ENCODE data around the gene ADAMTSL3. TPM values are rescaled to one million over a fixed set of nuclear protein-coding genes. Genes with fewer than 3 reads are reported as not detected.

ADAMTSL3 gene
- total and polyA plus RNA-seq, 7 experiments from 2014 or later = not detected

GRCh38 chr15:83912343-83912742, 258.4 kb downstream of the ADAMTSL3 start:
- Mint-ChIP-seq H3K27ac (no peak overlapping the region), H3K4me3 (no peak overlapping the region), H3K4me1 (no peaks in the 10 kb centered on the region), H3K9me3 (peaks cover 0 to 9% (median 4%) of the 10 kb centered on the region in 11 donors), H3K27me3 (peaks cover 0 to 25% (median 12%) of the 10 kb centered on the region in 5 donors), H3K36me3 (peaks cover 0 to 5% (median 0%) of the 10 kb centered on the region in 5 donors)
- H3K4me1 ChIP-seq (ENCODE audit: control insufficient read depth in 2 of 2, insufficient read depth in 2 of 2, low read length in 2 of 2) = no peaks in the 10 kb centered on the region
- ATAC-seq (no peak), DNase-seq (no peak)
- intact Hi-C loops (cut with micrococcal nuclease) = no loop called here
- no peaks in the 10 kb centered on the region for H3K36me3 ChIP-seq (ENCODE audit: control insufficient read depth in 2 of 3, insufficient read depth in 3 of 3, low read length in 3 of 3)
- H3K4me3 ChIP-seq (ENCODE audit: low read length) = no peak overlapping the region
- ChIA-PET POLR2A (no interaction called here), CTCF (no interaction called here)
- H3K27ac ChIP-seq (ENCODE audit: low read depth, low read length) = no peak overlapping the region
- H3K27me3 ChIP-seq (ENCODE audit: control insufficient read depth in 2 of 2, insufficient read depth in 2 of 2, low read length in 2 of 2) = no peaks in the 10 kb centered on the region
- H3K9me3 ChIP-seq (ENCODE audit: control insufficient read depth in 2 of 3, low read length in 3 of 3) = peaks cover 0 to 4% (median 0%) of the 10 kb centered on the region in 3 experiments

GRCh38 chr15:83913034-83913632, 259.2 kb downstream of the ADAMTSL3 start:
- peaks cover 0 to 3% of the 10 kb centered on the region in 2 donors for H3K27me3 ChIP-seq (ENCODE audit: control insufficient read depth in 2 of 2, insufficient read depth in 2 of 2, low read length in 2 of 2)
- H3K36me3 ChIP-seq (ENCODE audit: control insufficient read depth in 2 of 3, insufficient read depth in 3 of 3, low read length in 3 of 3) = no peaks in the 10 kb centered on the region
- H3K9me3 ChIP-seq (ENCODE audit: control insufficient read depth in 2 of 3, low read length in 3 of 3) = peaks cover 0 to 4% (median 0%) of the 10 kb centered on the region in 3 experiments
- Mint-ChIP-seq H3K36me3 (peaks cover 0 to 5% (median 0%) of the 10 kb centered on the region in 5 donors), H3K27ac (no peak overlapping the region), H3K4me3 (no peak overlapping the region), H3K4me1 (no peaks in the 10 kb centered on the region), H3K27me3 (peaks cover 0 to 27% (median 12%) of the 10 kb centered on the region in 5 donors), H3K9me3 (peaks cover 0 to 9% (median 4%) of the 10 kb centered on the region in 11 donors)
- no peaks in the 10 kb centered on the region for H3K4me1 ChIP-seq (ENCODE audit: control insufficient read depth in 2 of 2, insufficient read depth in 2 of 2, low read length in 2 of 2)
- DNase-seq = no peak
- ATAC-seq = no peak
- ChIA-PET CTCF (no interaction called here), POLR2A (no interaction called here)
- no peak overlapping the region for H3K27ac ChIP-seq (ENCODE audit: low read depth, low read length)
- intact Hi-C loops (cut with micrococcal nuclease) = no loop called here
- H3K4me3 ChIP-seq (ENCODE audit: low read length) = no peak overlapping the region

GRCh38 chr15:83914906-83915305, 261.0 kb downstream of the ADAMTSL3 start:
- POLR2A ChIA-PET = no interaction called here
- intact Hi-C loops (cut with micrococcal nuclease) = no loop called here
- ATAC-seq = no peak
- H3K4me3 ChIP-seq (ENCODE audit: low read length) = no peak overlapping the region
- Mint-ChIP-seq H3K36me3 (peaks cover 0 to 3% (median 0%) of the 10 kb centered on the region in 5 donors), H3K9me3 (peaks cover 0 to 9% (median 2%) of the 10 kb centered on the region in 11 donors), H3K27ac (no peak overlapping the region), H3K4me1 (peaks cover 0 to 12% (median 0%) of the 10 kb centered on the region in 7 donors), H3K4me3 (no peak overlapping the region), H3K27me3 (peaks cover 0 to 37% (median 14%) of the 10 kb centered on the region in 5 donors)
- no peaks in the 10 kb centered on the region for H3K9me3 ChIP-seq (ENCODE audit: control insufficient read depth in 2 of 3, low read length in 3 of 3)
- DNase-seq = no peak
- no peaks in the 10 kb centered on the region for H3K36me3 ChIP-seq (ENCODE audit: control insufficient read depth in 2 of 3, insufficient read depth in 3 of 3, low read length in 3 of 3)
- CTCF ChIA-PET = no interaction called here
- H3K27me3 ChIP-seq (ENCODE audit: control insufficient read depth in 2 of 2, insufficient read depth in 2 of 2, low read length in 2 of 2) = peaks cover 0 to 3% of the 10 kb centered on the region in 2 donors
- H3K4me1 ChIP-seq (ENCODE audit: control insufficient read depth in 2 of 2, insufficient read depth in 2 of 2, low read length in 2 of 2) = no peaks in the 10 kb centered on the region
- H3K27ac ChIP-seq (ENCODE audit: low read depth, low read length) = no peak overlapping the region

GRCh38 chr15:83917432-83917831, 263.5 kb downstream of the ADAMTSL3 start:
- CTCF ChIA-PET = interaction anchor here (1.1 kb wide), 1 partner anchor 16 kb away, joined by 3 read pairs; no protein-coding TSS in a partner anchor
- Histone ChIP-seq H3K9me3 (ENCODE audit: control insufficient read depth in 2 of 3, low read length in 3 of 3) (no peaks in the 10 kb centered on the region), H3K36me3 (ENCODE audit: control insufficient read depth in 2 of 3, insufficient read depth in 3 of 3, low read length in 3 of 3) (no peaks in the 10 kb centered on the region), H3K4me3 (ENCODE audit: low read length) (no peak overlapping the region), H3K27ac (ENCODE audit: low read depth, low read length) (no peak overlapping the region), H3K27me3 (ENCODE audit: control insufficient read depth in 2 of 2, insufficient read depth in 2 of 2, low read length in 2 of 2) (peaks cover 0 to 3% of the 10 kb centered on the region in 2 donors), H3K4me1 (ENCODE audit: control insufficient read depth in 2 of 2, insufficient read depth in 2 of 2, low read length in 2 of 2) (no peaks in the 10 kb centered on the region)
- intact Hi-C loops (cut with micrococcal nuclease) = no loop called here
- Mint-ChIP-seq H3K4me3 (no peak overlapping the region), H3K9me3 (peaks cover 0 to 9% (median 0%) of the 10 kb centered on the region in 11 donors), H3K27me3 (peaks cover 0 to 28% (median 6%) of the 10 kb centered on the region in 5 donors), H3K36me3 (no peaks in the 10 kb centered on the region), H3K4me1 (peaks cover 0 to 12% (median 0%) of the 10 kb centered on the region in 7 donors), H3K27ac (no peak overlapping the region)
- DNase-seq = no peak
- POLR2A ChIA-PET = no interaction called here
- ATAC-seq = no peak

- Histone ChIP-seq H3K36me3 (ENCODE audit: control insufficient read depth in 2 of 3, insufficient read depth in 3 of 3, low read length in 3 of 3) (no peaks in the 10 kb centered on the region), H3K27me3 (ENCODE audit: control insufficient read depth in 2 of 2, insufficient read depth in 2 of 2, low read length in 2 of 2) (peaks cover 0 to 3% of the 10 kb centered on the region in 2 donors), H3K4me3 (ENCODE audit: low read length) (no peak overlapping the region), H3K9me3 (ENCODE audit: control insufficient read depth in 2 of 3, low read length in 3 of 3) (no peaks in the 10 kb centered on the region), H3K4me1 (ENCODE audit: control insufficient read depth in 2 of 2, insufficient read depth in 2 of 2, low read length in 2 of 2) (no peaks in the 10 kb centered on the region), H3K27ac (ENCODE audit: low read depth, low read length) (no peak overlapping the region)
- ATAC-seq (no peak), DNase-seq (no peak)
- H3K4me1 Mint-ChIP-seq = peaks cover 0 to 12% (median 0%) of the 10 kb centered on the region in 7 donors
- CTCF ChIA-PET = interaction anchor here (1.1 kb wide), 1 partner anchor 15 kb away, joined by 3 read pairs; no protein-coding TSS in a partner anchor
- peaks cover 0 to 9% (median 0%) of the 10 kb centered on the region in 11 donors for H3K9me3 Mint-ChIP-seq
- no peak overlapping the region for H3K27ac Mint-ChIP-seq
- intact Hi-C loops (cut with micrococcal nuclease) = no loop called here
- H3K36me3 Mint-ChIP-seq = no peaks in the 10 kb centered on the region
- POLR2A ChIA-PET = no interaction called here
- peaks cover 0 to 28% (median 6%) of the 10 kb centered on the region in 5 donors for H3K27me3 Mint-ChIP-seq
- no peak overlapping the region for H3K4me3 Mint-ChIP-seq
These were observed 264.1 kb downstream of the ADAMTSL3 start for GRCh38 chr15:83918011-83918410.

- no peak for ATAC-seq
- peak overlapping the region in 1 of 9 donors; percentile 50 for H3K27ac Mint-ChIP-seq
These were observed 265.5 kb downstream of the ADAMTSL3 start for GRCh38 chr15:83919319-83919830.

More at GRCh38 chr15:83919319-83919830, 265.5 kb downstream of the ADAMTSL3 start:
- H3K27me3 Mint-ChIP-seq = peaks cover 0 to 27% (median 6%) of the 10 kb centered on the region in 5 donors
- ChIA-PET POLR2A (no interaction called here), CTCF (no interaction called here)
- H3K9me3 ChIP-seq (ENCODE audit: control insufficient read depth in 2 of 3, low read length in 3 of 3) = no peaks in the 10 kb centered on the region
- peaks cover 0 to 3% of the 10 kb centered on the region in 2 donors for H3K27me3 ChIP-seq (ENCODE audit: control insufficient read depth in 2 of 2, insufficient read depth in 2 of 2, low read length in 2 of 2)
- peak in 1 of 9 donors; percentile 48 for DNase-seq
- H3K27ac ChIP-seq (ENCODE audit: low read depth, low read length) = no peak overlapping the region
- no peaks in the 10 kb centered on the region for H3K36me3 Mint-ChIP-seq
- H3K4me3 ChIP-seq (ENCODE audit: low read length) = no peak overlapping the region
- no peaks in the 10 kb centered on the region for H3K4me1 ChIP-seq (ENCODE audit: control insufficient read depth in 2 of 2, insufficient read depth in 2 of 2, low read length in 2 of 2)
- peaks cover 0 to 12% (median 0%) of the 10 kb centered on the region in 7 donors for H3K4me1 Mint-ChIP-seq
- peak overlapping the region in 1 of 10 donors; percentile 50 for H3K4me3 Mint-ChIP-seq
- H3K36me3 ChIP-seq (ENCODE audit: control insufficient read depth in 2 of 3, insufficient read depth in 3 of 3, low read length in 3 of 3) = no peaks in the 10 kb centered on the region
- intact Hi-C loops (cut with micrococcal nuclease) = no loop called here
- H3K9me3 Mint-ChIP-seq = peaks cover 0 to 9% (median 0%) of the 10 kb centered on the region in 11 donors
